Fibroblast of pulmonary artery (primary cell): Measurements from ENCODE around the gene MOBP.

Experiments used
- DNase-seq: peaks from one replicate; pipeline ENCODE4 v3.0.0-alpha.2; 2010; ENCODE audit warnings: low read depth
- H3K4me3 ChIP-seq: replicated peaks from 2 replicates; pipeline ENCODE4 v1.5.1; 2011; ENCODE audit warnings: low read depth, mild to moderate bottlenecking, control low read depth, low read length, moderate library complexity
- CTCF ChIP-seq: IDR thresholded peaks from 2 replicates; pipeline ENCODE4 v1.5.1; 2011; ENCODE audit warnings: mild to moderate bottlenecking, control low read depth, low read length, inconsistent platforms; ENCODE audit errors: missing control alignments

Gene MOBP

GRCh38 chr3:39428745-39429201 lies 38.7 kb upstream of the MOBP start:
- peak; percentile 46 for DNase-seq
- TF ChIP-seq CTCF: no peak
- H3K4me3 ChIP-seq: no peak overlapping the region

GRCh38 chr3:39429466-39429865 lies 38.0 kb upstream of the MOBP start:
- H3K4me3 ChIP-seq: no peak overlapping the region
- TF ChIP-seq CTCF: no peak
- DNase-seq: no peak

GRCh38 chr3:39432342-39432741 lies 35.1 kb upstream of the MOBP start:
- TF ChIP-seq CTCF: no peak
- no peak for DNase-seq
- no peak overlapping the region for H3K4me3 ChIP-seq

GRCh38 chr3:39433642-39434041 lies 33.8 kb upstream of the MOBP start:
- no peak for TF ChIP-seq CTCF
- no peak overlapping the region for H3K4me3 ChIP-seq
- peak; percentile 67 for DNase-seq

- no peak for DNase-seq
- no peak for TF ChIP-seq CTCF
- no peak overlapping the region for H3K4me3 ChIP-seq
Measured at GRCh38 chr3:39434574-39434973, 32.9 kb upstream of the MOBP start.

- no peak for TF ChIP-seq CTCF
- no peak for DNase-seq
Measured at GRCh38 chr3:39435006-39435748, 32.3 kb upstream of the MOBP start.

GRCh38 chr3:39438880-39439279 lies 28.6 kb upstream of the MOBP start:
- DNase-seq: no peak
- H3K4me3 ChIP-seq: no peak overlapping the region
- no peak for TF ChIP-seq CTCF

More at GRCh38 chr3:39435006-39435748, 32.3 kb upstream of the MOBP start:
- no peak overlapping the region for H3K4me3 ChIP-seq
